GM21529 (cell line): ENCODE data around the gene YIF1B.

Experiments used
- ATAC-seq: cut with Tn5 transposase; IDR thresholded peaks from one replicate; pipeline ENCODE4 v1.9.1; 2021; ENCODE audit not compliant: unreplicated experiment

Gene YIF1B

GRCh38 chr19:38335949-38336637 is 20.3 kb upstream of the YIF1B start:
- peak; percentile 69 for ATAC-seq

- no peak for ATAC-seq
These were observed 17.5 kb upstream of the YIF1B start for GRCh38 chr19:38333245-38333644.

- ATAC-seq = no peak
These were observed 16.0 kb upstream of the YIF1B start for GRCh38 chr19:38331728-38332127.

GRCh38 chr19:38329651-38330050 is 13.9 kb upstream of the YIF1B start:
- no peak for ATAC-seq

GRCh38 chr19:38326591-38326990 is 10.8 kb upstream of the YIF1B start:
- no peak for ATAC-seq

GRCh38 chr19:38324431-38324830 is 8.7 kb upstream of the YIF1B start:
- no peak for ATAC-seq

GRCh38 chr19:38323291-38323690 is 7.5 kb upstream of the YIF1B start:
- no peak for ATAC-seq

GRCh38 chr19:38321646-38322196 is 6.0 kb upstream of the YIF1B start:
- no peak for ATAC-seq

- no peak for ATAC-seq
These were observed 5.2 kb upstream of the YIF1B start for GRCh38 chr19:38320969-38321339.

GRCh38 chr19:38319421-38320258 is 3.9 kb upstream of the YIF1B start, which contains the start of gene KCNK6:
Gene KCNK6 (plus strand): TSS chr19:38319845. CDS start chr19:38319951, 106 bp downstream.
- no peak for ATAC-seq

- no peak for ATAC-seq
These were observed 2.9 kb upstream of the YIF1B start for GRCh38 chr19:38318660-38319059.

GRCh38 chr19:38317104-38317612 is 1.4 kb upstream of the YIF1B start:
- ATAC-seq = no peak

- no peak for ATAC-seq
These were observed 825 bp upstream of the YIF1B start for GRCh38 chr19:38316477-38317067.

- no peak for ATAC-seq
These were observed 4.8 kb downstream of the YIF1B start for GRCh38 chr19:38310986-38311385.

GRCh38 chr19:38310279-38310670 is 5.5 kb downstream of the YIF1B start:
- ATAC-seq = no peak

- no peak for ATAC-seq
These were observed 6.0 kb downstream of the YIF1B start for GRCh38 chr19:38309615-38310278.

- ATAC-seq = no peak
These were observed 6.7 kb downstream of the YIF1B start for GRCh38 chr19:38308926-38309614.

GRCh38 chr19:38308006-38308766 is 7.6 kb downstream of the YIF1B start:
- ATAC-seq = no peak

- ATAC-seq = no peak
These were observed 8.2 kb downstream of the YIF1B start for GRCh38 chr19:38307597-38307996.

- ATAC-seq = no peak
These were observed 8.7 kb downstream of the YIF1B start for GRCh38 chr19:38307076-38307475.
